Endothelial cell of umbilical vein (primary cell): ENCODE data around the gene KLF3. TPM values are rescaled to one million over a fixed set of nuclear protein-coding genes. Genes with fewer than 3 reads are reported as not detected.
A peak's percentile ranks its signal among the peaks of the same experiment; 100 is the strongest.

Experiments used
- BruUV-seq: library from RNA; stranded (reverse); fragments of 400-500 nt; replicated peaks from 2 replicates; lab custom pipeline; 2021; lab: Mats Ljungman, UMichigan
- CTCF ChIA-PET: fragments of 300-600, 350-600 bp; sonication (Branson Sonifier 250); formaldehyde crosslinking; loops from one replicate; lab custom pipeline; 2021; ENCODE audit warnings: antibody characterized with exemption, inconsistent platforms; lab: Charles Lee
- POLR2A ChIA-PET: fragments of 300-600, 350-600 bp; sonication (Branson Sonifier 250); formaldehyde crosslinking; loops from one replicate; lab custom pipeline; 2021; ENCODE audit warnings: antibody characterized with exemption, inconsistent platforms; lab: Charles Lee
- DNase-seq: peaks from one replicate; pipeline ENCODE4 v3.0.0-alpha.2; 2011; ENCODE audit warnings: low read depth, low spot score
- FAIRE-seq: peaks from 2 replicates; lab custom pipeline; 2011; peaks lifted over from hg19 to GRCh38; lab: Jason Lieb, UNC
- H2AFZ ChIP-seq: 2 replicates; pipeline ENCODE4 v1.6.0; 2012; ENCODE audit warnings: low read depth, low read length, control low read depth, inconsistent platforms
- H3K27ac ChIP-seq: 2 replicates; pipeline ENCODE4 v1.5.1; 2011; ENCODE audit warnings: low read depth, mild to moderate bottlenecking, control low read depth, low read length, moderate library complexity; ENCODE audit not compliant: insufficient read depth
- H3K27me3 ChIP-seq, 2 experiments: 2 replicates each; pipeline versions ENCODE4 v1.6.0 to v1.6.1; 2011; ENCODE audit warnings: low read length in 2 of 2, mixed read lengths in 1 of 2; ENCODE audit not compliant: control insufficient read depth in 2 of 2, insufficient read depth in 2 of 2
- H3K36me3 ChIP-seq, 2 experiments: 2 replicates in 1 of 2; 3 replicates in 1 of 2; pipeline ENCODE4 v1.5.1; 2011; ENCODE audit warnings: low read length in 2 of 2, mild to moderate bottlenecking in 1 of 2, moderate library complexity in 1 of 2; ENCODE audit not compliant: control insufficient read depth in 2 of 2, insufficient read depth in 2 of 2; ENCODE audit errors: extremely low read depth in 1 of 2
- H3K4me1 ChIP-seq: 3 replicates; pipeline ENCODE4 v1.5.1; 2011; ENCODE audit warnings: mild to moderate bottlenecking, low read length; ENCODE audit not compliant: control insufficient read depth, insufficient read depth; ENCODE audit errors: extremely low read depth
- H3K4me2 ChIP-seq: 2 replicates; pipeline ENCODE4 v1.6.1; 2011; ENCODE audit warnings: low read length, control low read depth, mixed read lengths; ENCODE audit not compliant: insufficient read depth
- H3K4me3 ChIP-seq, 3 experiments: fragments of 200-600 bp in 1 of 3; sonication (generic), shearing (Covaris generic) in 1 of 3; replicated peaks in 1 of 3; 2 replicates each; pipeline ENCODE4 v1.5.1; 2011 to 2016; ENCODE audit warnings: control low read depth in 3 of 3, low read length in 3 of 3, mild to moderate bottlenecking in 2 of 3, inconsistent platforms in 1 of 3, low read depth in 1 of 3, moderate library complexity in 1 of 3; ENCODE audit not compliant: insufficient read depth in 1 of 3
- H3K79me2 ChIP-seq: 2 replicates; pipeline ENCODE4 v1.6.0; 2012; ENCODE audit warnings: low read length, inconsistent platforms; ENCODE audit not compliant: control insufficient read depth, insufficient read depth
- H3K9ac ChIP-seq: replicated peaks from 2 replicates; pipeline ENCODE3; 2011; ENCODE audit warnings: low read length, control low read depth; ENCODE audit not compliant: insufficient read depth; ENCODE audit errors: extremely low read depth
- H3K9me1 ChIP-seq: replicated peaks from 3 replicates; pipeline ENCODE4 v1.6.0; 2011; ENCODE audit warnings: mild to moderate bottlenecking, low read length; ENCODE audit not compliant: control insufficient read depth, insufficient read depth; ENCODE audit errors: extremely low read depth
- H3K9me3 ChIP-seq: replicated peaks from 2 replicates; pipeline ENCODE4 v1.5.1; 2012; ENCODE audit warnings: low read length, inconsistent platforms; ENCODE audit not compliant: control insufficient read depth, insufficient read depth
- H4K20me1 ChIP-seq: replicated peaks from 2 replicates; pipeline ENCODE3; 2011; ENCODE audit warnings: mild to moderate bottlenecking, low read length; ENCODE audit not compliant: control insufficient read depth, insufficient read depth; ENCODE audit errors: extremely low read depth
- CTCF ChIP-seq, 2 donors: IDR thresholded peaks; 1 replicate in 1 of 2; 2 replicates in 1 of 2; pipeline ENCODE4 v1.5.1; 2011; ENCODE audit warnings: low read length in 2 of 2, mild to moderate bottlenecking in 2 of 2, moderate library complexity in 2 of 2, control low read depth in 1 of 2, inconsistent platforms in 1 of 2, low read depth in 1 of 2; ENCODE audit not compliant: insufficient read depth in 1 of 2; ENCODE audit errors: extremely low read depth in 1 of 2
- EZH2 ChIP-seq: IDR thresholded peaks from 2 replicates; pipeline ENCODE4 v1.6.1; 2012; ENCODE audit warnings: borderline replicate concordance, low read depth, mild to moderate bottlenecking, moderate library complexity, low read length, inconsistent platforms; ENCODE audit not compliant: severe bottlenecking
- FOS ChIP-seq: IDR thresholded peaks from 2 replicates; pipeline ENCODE4 v1.6.1; 2011; ENCODE audit warnings: mild to moderate bottlenecking, low read length, moderate library complexity, borderline replicate concordance; ENCODE audit not compliant: insufficient read depth
- GATA2 ChIP-seq: IDR thresholded peaks from 2 replicates; pipeline ENCODE4 v1.7.0; 2011; ENCODE audit warnings: low read depth, mild to moderate bottlenecking, moderate library complexity, mixed read lengths, low read length; ENCODE audit not compliant: insufficient read length, insufficient read depth
- JUN ChIP-seq: IDR thresholded peaks from 2 replicates; pipeline ENCODE4 v1.6.1; 2011; ENCODE audit warnings: borderline replicate concordance, low read depth; ENCODE audit not compliant: insufficient read length, insufficient read depth
- MAX ChIP-seq: IDR thresholded peaks from 2 replicates; pipeline ENCODE4 v1.6.1; 2011; ENCODE audit not compliant: insufficient read depth, insufficient read length
- MYC ChIP-seq: IDR thresholded peaks from one replicate; pipeline ENCODE4 v1.6.1; 2011; ENCODE audit warnings: mild to moderate bottlenecking, low read depth, low read length
- POLR2A ChIP-seq: IDR thresholded peaks from 2 replicates; pipeline ENCODE4 v1.6.1; 2012; ENCODE audit warnings: low read depth, mild to moderate bottlenecking, control low read depth, low read length
- POLR2AphosphoS5 ChIP-seq: IDR thresholded peaks from 2 replicates; pipeline ENCODE4 v1.6.1; 2012; ENCODE audit warnings: low read depth, mild to moderate bottlenecking, control low read depth, low read length, moderate library complexity; ENCODE audit not compliant: insufficient read depth
- dilution Hi-C: fragments of 300-500 bp; cut with MboI; formaldehyde crosslinking; loops from one replicate; pipeline ENCODE4 v1.15.0; 2019; ENCODE audit warnings: low sequenced_read_pairs; ENCODE audit not compliant: extremely low pct_ligation_motif_present
- intact Hi-C: fragments of 100-400 bp; cut with micrococcal nuclease; formaldehyde crosslinking; loops from one replicate; pipeline ENCODE4 v1.10.0; 2022
- polyA plus RNA-seq, 4 experiments: library from polyadenylated mRNA; depleted of rRNA in 3 of 4; stranded (reverse) in 3 of 4; unstranded in 1 of 4; fragments of >200 nt; gene quantifications; 2 replicates each; pipeline versions ENCODE4 v1.2.1 to v1.2.3, GENCODE V29; 2011 to 2012; ENCODE audit warnings: missing spikeins in 1 of 4
- total RNA-seq: library from RNA; stranded (reverse); gene quantifications from 2 replicates; pipeline ENCODE4 v1.2.3, GENCODE V29; 2021

KLF3 gene
- total and polyA plus RNA-seq, 2 donors (not counting 3 experiments of a cell fraction or from before 2014, with no cell fraction given) = 27.7 to 50.5 TPM

- ChIA-PET CTCF (interaction anchor here (1.2 to 3.4 kb wide), 8 partner anchors 10 to 598 kb away, joined by 3 to 21 read pairs (median 6); no protein-coding TSS in a partner anchor), POLR2A (interaction anchor here (0.9 to 1.4 kb wide), 3 partner anchors 8 to 348 kb away, joined by 5 to 6 read pairs (median 5); no protein-coding TSS in a partner anchor)
- H2AFZ ChIP-seq = no peak overlapping the region
- intact Hi-C loops = loop anchor here (1.0 to 10.0 kb wide), 3 partner anchors 201 to 1388 kb away; partner anchors contain the start of genes FAM114A1 and N4BP2
- peaks cover 53% of the 10 kb centered on the region for H3K4me1 ChIP-seq
- DNase-seq (no peak), FAIRE-seq (no peak)
- H3K36me3 ChIP-seq = no peaks in the 10 kb centered on the region
- H3K79me2 ChIP-seq = peaks cover 71% of the 10 kb centered on the region
- no peaks in the 10 kb centered on the region for H4K20me1 ChIP-seq
- H3K4me3 ChIP-seq = peak overlapping the region in 2 of 3 experiments; percentile 88 to 89
- peak overlapping the region; percentile 99 for H3K27ac ChIP-seq
- H3K27me3 ChIP-seq = no peaks in the 10 kb centered on the region
- no peaks in the 10 kb centered on the region for H3K9me3 ChIP-seq
- TF ChIP-seq POLR2A = no peak
- TF ChIP-seq EZH2 = no peak
- TF ChIP-seq GATA2 = no peak
- TF ChIP-seq MYC = no peak
- TF ChIP-seq POLR2AphosphoS5 = no peak
- no peak for TF ChIP-seq JUN
- no peak for TF ChIP-seq MAX
- TF ChIP-seq FOS = no peak
- TF ChIP-seq CTCF (IDR thresholded peaks at IDR 0.05; ENCODE audit: extremely low read depth in 1 of 2, insufficient read depth in 1 of 2, low read depth in 1 of 2, low read length in 2 of 2) = no peak
- peak overlapping the region; percentile 98 for H3K4me2 ChIP-seq
- H3K9me1 ChIP-seq = no peaks in the 10 kb centered on the region
- dilution Hi-C loops = loop anchor here (25.0 kb wide), 1 partner anchor 504 kb away; no protein-coding TSS in a partner anchor
- TSS peak; percentile 71 for BruUV-seq
- peak overlapping the region; percentile 97 for H3K9ac ChIP-seq
Measured at GRCh38 chr4:38666766-38667084, 2.7 kb downstream of the KLF3 start.
